ENCODE data around the gene LRIG3. TPM values are rescaled to one million over a fixed set of nuclear protein-coding genes. Genes with fewer than 3 reads are reported as not detected.

The LRIG3 gene
- total and polyA plus RNA-seq, 2 of the 8 experiments (the other 6 are each of a cell fraction or from before 2014, with no cell fraction given) = 6.5 to 9.1 TPM

GRCh38 chr12:58833853-58834252, 86.5 kb downstream of the LRIG3 start (continued):
- TF ChIP-seq CHD7 (IDR thresholded peaks at IDR 0.05; ENCODE audit: insufficient replicate concordance, low read length) (no peak), SP1 (IDR thresholded peaks at IDR 0.05; ENCODE audit: low read depth, low read length) (no peak)
